ENCODE results near the gene OR51V1.

DNA sequence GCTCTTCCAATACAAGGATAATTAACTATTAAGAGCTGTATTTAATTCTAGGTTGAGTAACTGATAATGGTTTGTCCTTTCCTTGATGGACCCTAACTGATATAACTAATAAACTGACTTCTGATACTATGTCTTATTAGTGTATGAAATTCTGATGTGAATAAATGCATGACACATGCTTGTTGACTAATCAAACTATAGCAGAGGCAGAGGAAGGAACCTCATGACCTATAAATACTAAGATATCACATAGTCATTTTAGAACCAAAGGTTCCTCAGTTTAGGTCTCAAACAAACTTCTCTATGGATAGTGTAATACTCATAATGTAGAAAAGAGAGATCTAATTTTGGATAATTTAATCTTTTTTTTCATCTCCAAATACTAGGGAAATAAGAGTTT is 38.6 kb upstream of the OR51V1 start:
- TF ChIP-seq CBX2 (IDR thresholded peaks at IDR 0.05; ENCODE audit: low read depth, low read length) (no peak), CBX2 (CRISPR knock-in tag; IDR thresholded peaks at IDR 0.05; ENCODE audit: low read depth) (no peak), RARA (CRISPR knock-in tag; IDR thresholded peaks at IDR 0.05) (no peak), MAFF (IDR thresholded peaks at IDR 0.05; ENCODE audit: low read depth, low read length) (no peak), MTA3 (CRISPR knock-in tag; IDR thresholded peaks at IDR 0.05) (no peak), ZNF644 (CRISPR knock-in tag; IDR thresholded peaks at IDR 0.05; ENCODE audit: low read depth) (no peak), ZNF30 (CRISPR knock-in tag; IDR thresholded peaks at IDR 0.05) (no peak), JUNB (CRISPR knock-in tag; IDR thresholded peaks at IDR 0.05; ENCODE audit: borderline replicate concordance) (no peak), ZNF710 (CRISPR knock-in tag; IDR thresholded peaks at IDR 0.05; ENCODE audit: borderline replicate concordance) (no peak), NFE2L1 (CRISPR knock-in tag; IDR thresholded peaks at IDR 0.05; ENCODE audit: borderline replicate concordance) (no peak), MXD1 (CRISPR knock-in tag; IDR thresholded peaks at IDR 0.05) (no peak)

All from HepG2 (cell line).